GM19463 (cell line): ENCODE data around the gene PPDPF.

ENCODE experiments used
- ATAC-seq: cut with Tn5 transposase; IDR thresholded peaks from one replicate; pipeline ENCODE4 v1.9.1; 2021; ENCODE audit warnings: mild to moderate bottlenecking, moderate library complexity; ENCODE audit not compliant: unreplicated experiment

Gene PPDPF

GRCh38 chr20:63487116-63487764 lies 33.3 kb upstream of the PPDPF start:
- no peak for ATAC-seq

DNA sequence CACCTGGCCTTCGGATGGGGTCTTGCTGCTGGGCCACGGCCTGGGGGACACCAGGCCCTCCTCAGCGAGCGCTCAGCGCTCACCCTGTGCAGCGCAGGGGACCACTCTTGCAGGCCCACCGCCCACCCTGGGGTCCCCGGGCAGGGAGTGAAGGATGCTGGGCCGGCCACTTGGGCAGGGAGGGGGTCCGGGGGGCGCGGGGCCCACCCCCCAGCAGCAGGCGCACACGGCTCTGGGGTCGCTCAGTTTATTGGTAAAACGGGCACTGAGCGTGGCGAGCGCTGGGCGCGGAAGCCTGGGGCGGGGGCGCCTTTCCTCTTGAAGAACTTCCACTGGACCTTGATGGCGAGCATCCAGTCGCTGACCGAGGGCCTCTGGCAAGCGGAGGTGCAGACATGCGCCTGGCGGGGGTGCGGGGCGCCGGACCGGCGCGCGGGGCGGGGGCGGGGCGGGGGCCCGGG lies 32.8 kb upstream of the PPDPF start:
- no peak for ATAC-seq

GRCh38 chr20:63488315-63489251 lies 32.0 kb upstream of the PPDPF start:
- ATAC-seq: no peak

DNA sequence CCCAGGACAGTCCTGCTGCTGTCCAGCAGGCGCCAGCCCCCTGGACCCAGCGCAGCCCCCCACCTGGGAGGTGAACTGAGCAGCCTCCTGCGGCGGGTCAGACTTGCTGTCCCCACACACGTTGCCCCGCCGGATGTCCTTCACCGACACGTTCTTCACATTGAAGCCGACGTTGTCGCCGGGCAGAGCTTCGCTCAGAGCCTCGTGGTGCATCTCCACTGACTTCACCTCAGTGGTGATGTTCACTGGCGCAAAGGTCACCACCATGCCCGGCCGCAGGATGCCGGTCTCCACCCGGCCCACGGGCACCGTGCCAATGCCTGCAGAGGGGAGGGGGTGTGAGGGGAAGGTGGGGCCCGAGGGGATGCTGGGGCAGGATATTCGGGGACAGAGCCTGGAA lies 30.1 kb upstream of the PPDPF start:
- ATAC-seq: no peak

DNA sequence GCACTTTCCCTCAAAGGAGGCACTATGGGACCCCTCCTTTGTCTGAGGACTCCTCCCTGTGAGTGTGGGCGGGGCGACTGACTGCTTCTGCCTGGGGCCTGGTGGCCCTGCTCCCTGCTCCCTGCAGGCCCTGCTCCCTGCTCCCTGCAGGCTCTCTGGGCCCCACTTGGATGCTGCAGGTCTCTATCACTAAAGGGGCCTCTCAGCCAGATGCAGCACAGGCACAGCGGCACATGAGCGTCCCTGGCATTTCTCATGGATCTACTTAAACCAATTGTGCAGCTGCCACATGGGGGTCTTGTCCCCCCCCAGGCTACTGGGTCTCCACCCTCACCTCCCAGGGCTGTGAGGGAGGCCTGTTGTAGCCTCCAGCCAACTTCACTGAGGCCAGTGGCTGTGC lies 29.5 kb upstream of the PPDPF start:
- ATAC-seq: no peak

- no peak for ATAC-seq
Measured at GRCh38 chr20:63491635-63492230, 28.8 kb upstream of the PPDPF start.

GRCh38 chr20:63492518-63492917 lies 28.0 kb upstream of the PPDPF start:
- no peak for ATAC-seq

GRCh38 chr20:63492982-63493381 lies 27.6 kb upstream of the PPDPF start:
- no peak for ATAC-seq

DNA sequence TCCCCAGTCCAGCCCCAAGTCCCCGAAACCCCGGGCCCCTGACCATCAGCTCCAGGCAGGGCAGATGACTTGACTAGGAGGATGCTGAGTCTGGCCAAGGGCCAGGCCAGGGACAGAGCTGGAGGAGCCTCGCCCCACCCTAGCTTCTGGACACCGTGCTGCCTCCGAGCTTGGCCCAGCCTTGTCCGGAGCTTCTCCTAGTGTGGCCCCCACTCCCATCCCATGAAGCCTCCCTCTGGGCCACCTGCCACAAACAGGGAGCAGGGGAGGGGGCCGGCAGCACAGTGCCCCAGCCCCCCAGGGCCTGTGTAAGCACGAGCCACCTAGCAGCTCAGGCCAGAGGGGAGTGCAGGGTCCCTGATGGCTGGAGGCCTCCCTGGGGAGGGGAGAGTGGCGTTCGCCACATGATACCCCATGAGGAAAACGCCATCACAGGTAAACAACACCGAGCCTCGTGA lies 27.0 kb upstream of the PPDPF start:
- no peak for ATAC-seq

- ATAC-seq: no peak
Measured at GRCh38 chr20:63494084-63494419, 26.5 kb upstream of the PPDPF start.

DNA sequence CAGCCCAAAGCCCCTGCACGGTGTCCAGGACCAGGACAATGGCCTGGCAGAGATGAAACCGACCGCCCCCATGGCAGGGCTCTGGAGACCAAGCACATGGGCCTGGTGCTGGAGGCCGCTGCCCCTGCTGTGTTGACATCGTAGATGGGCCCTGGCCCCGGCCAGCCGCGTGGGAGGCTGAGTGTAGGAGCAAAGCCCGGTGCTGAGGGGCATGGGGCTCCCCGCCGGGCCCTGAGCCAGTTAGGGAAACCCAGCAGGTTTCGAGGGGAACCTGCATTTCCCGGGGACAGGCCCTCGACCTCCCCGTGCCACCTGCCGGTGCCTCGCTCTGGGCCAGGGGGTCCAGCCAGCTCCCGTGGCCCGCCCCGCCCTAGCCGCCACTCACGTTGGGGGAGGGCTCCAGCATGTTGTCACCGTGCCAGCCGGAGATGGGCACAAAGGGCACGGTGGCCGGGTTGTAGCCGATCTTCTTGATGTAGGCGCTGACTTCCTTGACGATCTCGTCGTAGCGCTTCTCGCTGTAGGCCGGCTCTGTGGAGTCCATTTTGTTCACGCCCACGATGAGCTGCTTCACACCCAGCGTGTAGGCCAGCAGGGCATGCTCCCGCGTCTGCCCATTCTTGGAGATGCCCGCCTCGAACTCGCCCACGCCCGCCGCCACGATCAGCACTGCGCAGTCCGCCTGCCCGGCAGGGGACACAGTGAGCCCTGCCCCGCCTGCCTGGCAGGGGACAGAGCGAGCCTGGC lies 26.0 kb upstream of the PPDPF start:
- ATAC-seq: no peak

GRCh38 chr20:63495167-63495720 lies 25.3 kb upstream of the PPDPF start:
- no peak for ATAC-seq

GRCh38 chr20:63495741-63496595 lies 24.6 kb upstream of the PPDPF start:
- no peak for ATAC-seq

GRCh38 chr20:63496596-63497120 lies 23.9 kb upstream of the PPDPF start:
- no peak for ATAC-seq

- no peak for ATAC-seq
Measured at GRCh38 chr20:63497138-63497945, 23.2 kb upstream of the PPDPF start.

GRCh38 chr20:63497946-63498935 lies 22.3 kb upstream of the PPDPF start:
- no peak for ATAC-seq

DNA sequence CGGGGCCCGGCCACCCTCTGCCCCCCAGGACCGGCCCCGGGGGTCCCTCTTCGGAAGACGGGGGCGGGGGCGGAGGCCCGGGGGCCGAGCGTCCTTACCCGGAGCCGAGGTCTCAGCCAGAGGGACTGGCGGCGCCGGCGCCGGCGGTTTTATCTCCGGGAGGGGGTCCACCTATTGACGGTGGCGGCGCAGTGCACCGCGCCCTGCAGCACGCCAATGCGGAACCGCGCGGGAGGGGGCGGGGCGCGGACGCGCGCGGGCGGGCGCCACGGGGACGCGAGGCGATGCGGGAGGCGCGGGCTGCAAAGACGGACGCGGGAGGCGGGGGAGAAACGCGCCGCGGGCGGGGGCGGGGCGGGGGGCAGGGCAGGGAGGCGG lies 21.6 kb upstream of the PPDPF start, which contains the start of gene EEF1A2:
Gene EEF1A2, minus strand, starts transcription at position 124 of the 378 bp plus-strand sequence. CDS start 1,320 bp downstream, outside the sequence.
- no peak for ATAC-seq
